Measurements from ENCODE around the gene SERPING1. TPM values are rescaled to one million over a fixed set of nuclear protein-coding genes. Genes with fewer than 3 reads are reported as not detected.

SERPING1 gene
- total and polyA plus RNA-seq, 2 donors (not counting 3 experiments of a cell fraction or from before 2014, with no cell fraction given), result 0.30 TPM; not detected in 1

GRCh38 chr11:57604296-57605027 is 7.0 kb downstream of the SERPING1 start:
- BruUV-seq (replicated peaks), result no TSS peak
- DNase-seq (ENCODE audit: low read depth, low spot score) (no peak), FAIRE-seq (no peak)
- peaks cover under 1 to 4% of the 10 kb centered on the region in 2 experiments for H3K27me3 ChIP-seq (ENCODE audit: control insufficient read depth in 2 of 2, insufficient read depth in 2 of 2, low read length in 2 of 2)
- H3K9me1 ChIP-seq (replicated peaks; ENCODE audit: control insufficient read depth, extremely low read depth, insufficient read depth, low read length), result no peaks in the 10 kb centered on the region
- H3K9me3 ChIP-seq (replicated peaks; ENCODE audit: control insufficient read depth, insufficient read depth, low read length), result no peaks in the 10 kb centered on the region
- H4K20me1 ChIP-seq (replicated peaks; ENCODE audit: control insufficient read depth, extremely low read depth, insufficient read depth, low read length), result no peaks in the 10 kb centered on the region
- H3K4me3 ChIP-seq (replicated peaks in 1 of 3; ENCODE audit: insufficient read depth in 1 of 3, low read depth in 1 of 3, low read length in 3 of 3), result no peak overlapping the region
- ChIA-PET CTCF (interaction anchor here (1.3 to 1.7 kb wide), 2 partner anchors 17 to 146 kb away, joined by 3 to 4 read pairs; no protein-coding TSS in a partner anchor), POLR2A (no interaction called here)
- H2AFZ ChIP-seq (ENCODE audit: low read depth, low read length), result no peak overlapping the region
- TF ChIP-seq POLR2AphosphoS5 (IDR thresholded peaks at IDR 0.05; ENCODE audit: insufficient read depth, low read depth, low read length) (no peak), CTCF (IDR thresholded peaks at IDR 0.05; ENCODE audit: extremely low read depth in 1 of 2, insufficient read depth in 1 of 2, low read depth in 1 of 2, low read length in 2 of 2) (no peak), GATA2 (IDR thresholded peaks at IDR 0.05; ENCODE audit: insufficient read depth, insufficient read length, low read depth, low read length) (no peak)
- intact Hi-C loops (cut with micrococcal nuclease), result no loop called here
- H3K4me2 ChIP-seq (ENCODE audit: insufficient read depth, low read length), result no peak overlapping the region
- no peaks in the 10 kb centered on the region for H3K79me2 ChIP-seq (ENCODE audit: control insufficient read depth, insufficient read depth, low read length)
- H3K27ac ChIP-seq (ENCODE audit: insufficient read depth, low read depth, low read length), result no peak overlapping the region
- no peaks in the 10 kb centered on the region for H3K36me3 ChIP-seq (ENCODE audit: control insufficient read depth in 2 of 2, extremely low read depth in 1 of 2, insufficient read depth in 2 of 2, low read length in 2 of 2)
- no peaks in the 10 kb centered on the region for H3K4me1 ChIP-seq (ENCODE audit: control insufficient read depth, extremely low read depth, insufficient read depth, low read length)
- no peak overlapping the region for H3K9ac ChIP-seq (replicated peaks; ENCODE audit: extremely low read depth, insufficient read depth, low read length)
- dilution Hi-C loops (cut with MboI; ENCODE audit: extremely low pct_ligation_motif_present, low sequenced_read_pairs), result no loop called here

DNA sequence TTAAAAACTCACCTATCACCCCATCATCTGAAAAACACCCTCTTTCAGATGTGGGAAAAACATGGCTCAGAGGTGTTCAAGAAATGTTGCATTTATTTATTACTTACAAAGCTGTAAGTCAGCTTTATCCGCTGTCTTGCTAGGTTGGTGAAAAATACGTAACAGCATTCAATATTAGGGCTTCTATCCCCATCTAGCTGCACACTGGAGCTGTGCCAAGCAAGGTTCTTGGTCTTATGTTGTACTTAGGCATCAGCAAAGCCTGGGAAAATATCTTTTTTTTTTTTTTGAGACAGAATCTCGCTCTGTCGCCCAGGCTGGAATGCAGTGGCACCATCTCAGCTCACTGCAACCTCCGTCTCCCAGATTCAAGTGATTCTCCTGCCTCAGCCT is 7.5 kb downstream of the SERPING1 start:
- H3K36me3 ChIP-seq (ENCODE audit: control insufficient read depth in 2 of 2, extremely low read depth in 1 of 2, insufficient read depth in 2 of 2, low read length in 2 of 2), result no peaks in the 10 kb centered on the region
- no peak overlapping the region for H3K9ac ChIP-seq (replicated peaks; ENCODE audit: extremely low read depth, insufficient read depth, low read length)
- dilution Hi-C loops (cut with MboI; ENCODE audit: extremely low pct_ligation_motif_present, low sequenced_read_pairs) (no loop called here), intact Hi-C loops (cut with micrococcal nuclease) (no loop called here)
- H3K4me2 ChIP-seq (ENCODE audit: insufficient read depth, low read length), result no peak overlapping the region
- H3K27me3 ChIP-seq (ENCODE audit: control insufficient read depth in 2 of 2, insufficient read depth in 2 of 2, low read length in 2 of 2), result peaks cover 0 to 2% of the 10 kb centered on the region in 2 experiments
- POLR2A ChIA-PET, result no interaction called here
- CTCF ChIA-PET, result interaction anchor here (1.3 to 1.7 kb wide), 2 partner anchors 16 to 147 kb away, joined by 3 to 4 read pairs; no protein-coding TSS in a partner anchor
- H3K27ac ChIP-seq (ENCODE audit: insufficient read depth, low read depth, low read length), result no peak overlapping the region
- TF ChIP-seq EZH2 (IDR thresholded peaks at IDR 0.05; ENCODE audit: borderline replicate concordance, low read depth, low read length, severe bottlenecking), result no peak
- TF ChIP-seq MAX (IDR thresholded peaks at IDR 0.05; ENCODE audit: insufficient read depth, insufficient read length), result no peak
- TF ChIP-seq GATA2 (IDR thresholded peaks at IDR 0.05; ENCODE audit: insufficient read depth, insufficient read length, low read depth, low read length), result no peak
- TF ChIP-seq POLR2A (IDR thresholded peaks at IDR 0.05; ENCODE audit: low read depth, low read length), result no peak
- no peak for TF ChIP-seq POLR2AphosphoS5 (IDR thresholded peaks at IDR 0.05; ENCODE audit: insufficient read depth, low read depth, low read length)
- no peak for TF ChIP-seq MYC (IDR thresholded peaks at IDR 0.05; ENCODE audit: low read depth, low read length)
- no peak for TF ChIP-seq CTCF (IDR thresholded peaks at IDR 0.05; ENCODE audit: extremely low read depth in 1 of 2, insufficient read depth in 1 of 2, low read depth in 1 of 2, low read length in 2 of 2)
- H3K79me2 ChIP-seq (ENCODE audit: control insufficient read depth, insufficient read depth, low read length), result no peaks in the 10 kb centered on the region
- BruUV-seq (replicated peaks), result no TSS peak
- H3K9me1 ChIP-seq (replicated peaks; ENCODE audit: control insufficient read depth, extremely low read depth, insufficient read depth, low read length), result no peaks in the 10 kb centered on the region
- H3K4me3 ChIP-seq (replicated peaks in 1 of 3; ENCODE audit: insufficient read depth in 1 of 3, low read depth in 1 of 3, low read length in 3 of 3), result no peak overlapping the region
- DNase-seq (ENCODE audit: low read depth, low spot score), result no peak
- H3K4me1 ChIP-seq (ENCODE audit: control insufficient read depth, extremely low read depth, insufficient read depth, low read length), result no peaks in the 10 kb centered on the region
- H3K9me3 ChIP-seq (replicated peaks; ENCODE audit: control insufficient read depth, insufficient read depth, low read length), result no peaks in the 10 kb centered on the region
- FAIRE-seq, result no peak
- H2AFZ ChIP-seq (ENCODE audit: low read depth, low read length), result no peak overlapping the region
- no peaks in the 10 kb centered on the region for H4K20me1 ChIP-seq (replicated peaks; ENCODE audit: control insufficient read depth, extremely low read depth, insufficient read depth, low read length)

Data from endothelial cell of umbilical vein (primary cell).